GM21529 (cell line): ENCODE results near the gene PTPRN2.
"Not testable (repeated sequence)": the region's sequence is repeated elsewhere in the genome, so short reads cannot be mapped to it uniquely, and the experiment has no call there.

Experiments used
- ATAC-seq: cut with Tn5 transposase; IDR thresholded peaks from one replicate; pipeline ENCODE4 v1.9.1; 2021; ENCODE audit not compliant: unreplicated experiment

PTPRN2 gene

GRCh38 chr7:158312789-158313188 is 274.8 kb downstream of the PTPRN2 start:
- no peak for ATAC-seq

GRCh38 chr7:158311791-158312190 is 275.8 kb downstream of the PTPRN2 start:
- ATAC-seq = no peak

- ATAC-seq = no peak
These were observed 276.5 kb downstream of the PTPRN2 start for GRCh38 chr7:158310924-158311666.

- no peak for ATAC-seq
These were observed 277.5 kb downstream of the PTPRN2 start for GRCh38 chr7:158309868-158310763.

GRCh38 chr7:158308001-158308400 is 279.6 kb downstream of the PTPRN2 start:
- no peak for ATAC-seq

- not testable (repeated sequence) for ATAC-seq
These were observed 283.6 kb downstream of the PTPRN2 start for GRCh38 chr7:158304072-158304471.

GRCh38 chr7:158303121-158303520 is 284.5 kb downstream of the PTPRN2 start:
- no peak for ATAC-seq

- ATAC-seq = no peak
These were observed 285.2 kb downstream of the PTPRN2 start for GRCh38 chr7:158302274-158303070.

- no peak for ATAC-seq
These were observed 286.4 kb downstream of the PTPRN2 start for GRCh38 chr7:158301207-158301606.

- ATAC-seq = no peak
These were observed 287.2 kb downstream of the PTPRN2 start for GRCh38 chr7:158300427-158300826.

GRCh38 chr7:158299607-158300006 is 288.0 kb downstream of the PTPRN2 start:
- no peak for ATAC-seq

GRCh38 chr7:158296798-158297104 is 290.9 kb downstream of the PTPRN2 start:
- no peak for ATAC-seq

GRCh38 chr7:158295966-158296797 is 291.4 kb downstream of the PTPRN2 start:
- ATAC-seq = no peak

- not testable (repeated sequence) for ATAC-seq
These were observed 293.0 kb downstream of the PTPRN2 start for GRCh38 chr7:158294468-158295215.

GRCh38 chr7:158292948-158293347 is 294.7 kb downstream of the PTPRN2 start:
- no peak for ATAC-seq

- ATAC-seq = no peak
These were observed 295.6 kb downstream of the PTPRN2 start for GRCh38 chr7:158291998-158292397.

- no peak for ATAC-seq
These were observed 297.7 kb downstream of the PTPRN2 start for GRCh38 chr7:158289761-158290523.

- ATAC-seq = no peak
These were observed 298.4 kb downstream of the PTPRN2 start for GRCh38 chr7:158289231-158289630.

GRCh38 chr7:158286210-158286609 is 301.4 kb downstream of the PTPRN2 start:
- no peak for ATAC-seq
